ENCODE results near the gene HOTAIR.

The HOTAIR gene

GRCh38 chr12:53998110-53998899 is 23.6 kb upstream of the HOTAIR start:
- no peak for DNase-seq

DNA sequence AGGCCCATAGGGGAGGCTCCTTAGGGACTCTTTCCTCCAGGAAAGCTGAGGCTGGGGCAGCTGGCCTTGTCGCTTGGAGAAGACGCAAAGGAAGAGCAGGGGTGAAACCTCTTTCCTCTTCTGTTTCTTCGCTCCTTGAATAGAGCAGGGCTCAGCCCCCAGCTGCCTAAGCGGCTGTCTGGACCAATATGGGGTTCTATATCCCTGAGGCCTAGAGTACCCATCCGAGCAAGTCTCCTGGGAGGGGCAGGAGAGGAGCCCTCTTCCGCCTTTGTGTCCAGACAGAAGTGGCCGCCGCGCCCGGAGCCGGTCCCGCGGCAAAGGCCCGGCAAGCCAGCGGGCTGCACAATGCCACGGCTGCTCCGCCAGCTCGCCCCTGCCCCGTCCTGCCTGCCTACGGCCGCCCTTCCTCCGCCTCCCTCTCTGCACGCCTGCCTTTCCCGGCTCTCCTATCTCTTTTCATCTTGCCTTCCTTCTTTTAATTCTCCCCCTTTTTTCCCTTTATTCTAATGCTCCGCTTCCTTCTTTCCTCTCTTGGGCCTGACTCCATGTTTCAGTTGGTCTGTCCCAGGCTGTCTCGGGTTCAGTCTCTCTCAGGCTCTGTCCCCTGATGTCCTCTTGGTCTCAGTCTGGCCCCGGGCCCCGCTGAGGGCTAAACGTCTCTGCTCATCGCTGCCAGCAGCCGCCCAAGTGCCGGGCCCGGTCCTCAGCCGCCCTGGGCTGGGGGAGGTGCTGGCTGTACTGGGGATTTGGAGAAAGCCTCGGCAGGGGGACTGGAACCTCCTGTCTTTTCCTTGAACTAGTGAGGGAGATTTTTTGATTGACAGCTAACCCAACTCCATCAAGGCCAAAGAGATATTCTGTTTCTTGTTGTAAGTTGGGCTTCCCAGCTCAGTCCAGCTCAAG is 22.7 kb upstream of the HOTAIR start:
- DNase-seq = no peak

DNA sequence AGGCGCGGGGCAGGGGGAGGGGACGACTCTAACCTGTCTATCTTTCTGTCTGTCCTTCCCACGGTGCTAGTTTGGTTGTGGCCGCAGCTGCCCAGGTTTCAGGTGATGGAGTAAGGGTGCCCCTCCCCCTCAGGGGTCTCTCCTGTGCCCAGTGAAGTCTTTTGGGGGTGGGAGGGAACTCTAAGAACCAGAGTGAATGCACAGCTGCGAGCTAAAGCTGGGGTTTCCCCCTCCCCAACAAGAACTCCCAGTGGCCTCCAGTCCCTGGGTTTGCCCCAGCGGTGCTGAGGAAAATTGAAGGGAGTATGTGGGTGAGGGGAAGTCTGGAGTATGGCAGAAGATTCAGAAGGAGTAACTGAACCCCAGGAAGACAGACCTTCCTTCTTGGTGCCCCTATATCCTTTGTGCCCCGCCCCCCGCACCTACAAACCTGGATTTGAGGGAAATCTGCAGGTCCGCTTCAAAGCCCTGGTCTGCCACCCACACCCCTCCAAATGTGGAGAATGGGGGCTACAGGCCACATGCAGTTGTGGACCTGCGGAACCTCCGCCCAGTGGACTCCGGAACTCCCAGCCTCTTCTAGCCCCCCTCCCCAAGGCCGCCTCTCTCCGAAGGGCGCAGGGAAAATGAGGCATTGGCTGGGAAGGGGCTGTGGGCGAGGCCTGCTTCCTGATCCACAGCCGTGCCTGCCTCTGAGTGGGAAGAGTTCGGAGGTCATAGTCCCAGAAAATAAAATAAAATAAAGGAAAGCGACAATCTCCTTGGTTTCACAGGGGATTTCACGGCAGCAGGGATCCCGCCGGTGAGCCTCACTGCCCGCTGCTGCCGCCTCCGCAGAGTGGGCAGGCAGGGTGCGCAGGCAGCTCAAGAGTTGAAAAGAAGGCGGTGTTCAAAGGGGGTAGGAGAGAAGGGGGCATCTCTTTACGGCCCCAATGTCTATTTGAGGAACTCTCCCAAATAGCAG is 21.8 kb upstream of the HOTAIR start:
- DNase-seq = no peak

- no peak for DNase-seq
Observed at GRCh38 chr12:53995378-53996239, 20.9 kb upstream of the HOTAIR start.

GRCh38 chr12:53995002-53995377 is 20.2 kb upstream of the HOTAIR start:
- DNase-seq = no peak

- DNase-seq = no peak
Observed at GRCh38 chr12:53994264-53995001, 19.7 kb upstream of the HOTAIR start.

GRCh38 chr12:53994009-53994263 is 19.2 kb upstream of the HOTAIR start:
- DNase-seq = no peak

DNA sequence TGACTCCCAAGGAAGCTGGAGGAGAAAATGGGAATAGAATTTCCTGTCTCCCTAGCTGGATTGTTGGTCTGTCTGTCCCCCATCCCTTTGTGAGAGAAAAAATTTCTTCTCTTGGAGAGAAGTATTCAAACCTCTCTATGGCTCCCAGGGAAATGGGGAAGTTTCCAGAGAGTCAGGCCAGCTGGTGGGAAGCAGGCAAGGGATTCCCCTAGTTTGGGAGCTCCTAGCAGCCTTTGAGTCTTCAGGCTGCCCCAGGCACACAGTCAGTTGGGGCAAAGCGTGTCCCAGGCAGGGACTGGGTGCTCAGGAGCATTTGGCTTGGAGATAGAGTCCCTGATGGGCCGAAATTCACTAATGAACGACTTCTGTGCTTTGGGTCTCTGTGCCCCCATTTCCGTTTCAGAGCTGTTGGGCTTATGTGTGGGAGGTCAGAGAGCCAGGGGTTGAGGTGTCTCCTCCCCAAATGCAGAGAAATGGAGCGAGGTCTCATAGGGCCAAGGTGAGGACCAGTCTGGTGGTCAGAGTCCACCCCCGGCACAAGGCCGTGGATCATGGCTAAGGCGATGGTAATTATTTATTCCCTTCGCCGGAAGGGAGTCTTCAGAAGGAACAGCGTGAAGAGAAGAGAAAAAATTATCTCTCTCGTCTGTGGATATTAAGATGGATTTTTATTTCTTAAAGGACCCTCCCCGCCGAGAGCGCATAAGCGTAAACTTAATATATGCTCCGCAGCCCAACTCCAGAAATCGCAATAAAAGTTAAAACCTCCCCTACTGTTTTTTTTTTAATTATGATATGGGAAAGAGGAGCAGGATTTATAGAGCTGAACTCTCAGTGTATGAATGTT is 18.6 kb upstream of the HOTAIR start:
- no peak for DNase-seq

DNA sequence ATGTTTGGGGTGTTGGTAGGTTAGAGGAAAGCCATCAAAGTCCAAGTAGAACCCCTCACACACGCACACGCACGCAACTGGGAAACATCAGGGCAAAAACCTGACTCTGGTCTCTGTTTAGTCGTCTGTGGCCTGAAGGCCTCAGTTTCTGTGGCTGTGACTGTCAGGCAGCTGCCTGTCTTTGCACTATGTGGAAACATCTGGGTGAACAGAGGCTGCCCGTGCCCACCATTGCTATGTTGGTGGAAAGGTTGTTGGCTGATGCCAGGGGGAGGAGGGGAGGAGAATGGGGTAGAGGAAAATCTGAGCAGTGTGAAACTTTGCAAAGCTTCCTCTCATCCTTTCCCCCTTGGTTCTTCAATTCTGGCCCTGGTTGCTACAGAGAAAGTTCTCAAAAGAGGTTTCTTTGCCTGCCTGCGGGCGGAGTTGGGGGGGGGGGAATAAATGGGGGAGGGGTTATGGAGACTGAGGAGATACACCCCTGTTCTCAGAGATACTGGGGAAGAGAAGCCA is 17.7 kb upstream of the HOTAIR start:
- DNase-seq = no peak

DNA sequence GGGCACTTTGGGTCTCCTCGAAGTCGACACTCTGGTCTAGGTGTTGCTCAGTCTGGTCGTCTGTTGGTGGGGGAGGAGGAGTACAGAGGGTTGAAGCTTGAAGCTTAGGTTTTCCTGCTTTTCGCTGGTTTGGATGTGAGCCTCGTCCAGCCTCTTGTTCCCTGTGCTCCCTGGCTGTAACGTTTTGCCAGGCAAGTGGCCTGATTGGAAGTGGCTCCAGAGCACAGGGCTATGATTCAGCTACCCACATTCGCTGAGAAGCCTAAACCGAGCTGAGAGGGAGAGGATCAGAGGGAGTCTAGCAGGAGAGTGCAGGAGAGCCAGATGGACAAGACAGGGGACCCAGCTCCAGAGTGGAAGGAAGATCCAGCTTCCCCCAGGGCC is 16.3 kb upstream of the HOTAIR start:
- no peak for DNase-seq

GRCh38 chr12:53990311-53991076 is 15.7 kb upstream of the HOTAIR start:
- DNase-seq = no peak

GRCh38 chr12:53989227-53990113 is 14.7 kb upstream of the HOTAIR start:
- no peak for DNase-seq

DNA sequence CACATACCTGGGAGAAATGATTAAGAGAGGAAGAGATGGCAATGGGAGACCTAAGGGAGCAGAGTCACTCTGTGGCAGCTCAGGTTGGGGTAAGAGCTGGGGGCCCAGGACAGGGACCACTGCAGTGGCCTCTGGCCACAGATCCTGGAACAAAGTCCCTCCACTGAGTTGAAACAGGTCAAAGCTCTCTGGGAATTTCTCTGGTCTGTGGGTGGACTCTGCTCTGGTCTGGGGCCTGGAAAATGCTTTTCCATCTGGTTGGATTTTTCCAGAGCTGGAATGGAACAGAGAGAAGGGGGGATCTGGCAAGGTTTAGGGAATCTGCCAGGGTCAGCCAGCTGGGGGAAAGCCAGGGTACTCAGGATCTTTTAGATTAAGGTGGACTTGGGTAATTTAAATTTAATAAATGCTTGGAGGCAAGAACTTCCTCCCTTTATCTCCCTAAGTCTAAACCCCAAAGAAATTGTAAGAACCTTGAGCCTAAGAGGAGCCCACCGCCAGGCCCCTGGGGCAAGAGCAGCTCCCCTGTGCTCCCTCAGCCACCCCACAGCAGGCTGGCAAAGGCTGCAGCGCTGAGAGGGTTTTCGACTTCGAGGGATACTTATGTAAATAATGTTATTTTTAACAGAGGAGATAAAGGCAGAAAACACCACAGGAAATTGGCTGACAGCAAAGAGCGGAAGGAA is 13.9 kb upstream of the HOTAIR start:
- no peak for DNase-seq

GRCh38 chr12:53987787-53988230 is 13.1 kb upstream of the HOTAIR start:
- DNase-seq = no peak

GRCh38 chr12:53986686-53987483 is 12.1 kb upstream of the HOTAIR start:
- no peak for DNase-seq

- DNase-seq = no peak
Observed at GRCh38 chr12:53985994-53986685, 11.4 kb upstream of the HOTAIR start.
